ENCODE results near the gene REEP1. TPM values are rescaled to one million over a fixed set of nuclear protein-coding genes. Genes with fewer than 3 reads are reported as not detected.

The REEP1 gene
- total and polyA plus RNA-seq, 2 experiments from 2014 or later: not detected

- in situ Hi-C loops (cut with MboI): no loop called here
- peak; percentile 18 for DNase-seq
- Histone ChIP-seq H3K4me3 (no peak overlapping the region), H3K27me3 (replicated peaks; ENCODE audit: insufficient read depth) (no peaks in the 10 kb centered on the region), H3F3A (ENCODE audit: insufficient read depth) (peaks cover 8% of the 10 kb centered on the region; the same call in 1 of the 2 replicates), H3K27ac (0 out of 2 replicates have a peak overlapping the region, but pooled peaks have one; percentile 17), H3K9me3 (ENCODE audit: low read depth) (no peaks in the 10 kb centered on the region), H3K79me2 (ENCODE audit: insufficient read depth) (peaks cover 91% of the 10 kb centered on the region), H3K4me1 (ENCODE audit: insufficient read depth) (peaks cover 9% of the 10 kb centered on the region), H3K4me2 (ENCODE audit: unreplicated experiment) (peak overlapping the region; percentile 4), H3K36me3 (ENCODE audit: low read depth) (peaks cover 29% of the 10 kb centered on the region), H3K9ac (no peak overlapping the region), H4K20me1 (ENCODE audit: insufficient read depth) (no peaks in the 10 kb centered on the region), H2AFZ (no peak overlapping the region), H3K9me2 (ENCODE audit: insufficient read depth) (no peaks in the 10 kb centered on the region)
- TF ChIP-seq EZH2phosphoT487 (IDR thresholded peaks at IDR 0.05; ENCODE audit: insufficient read depth, low read depth): no peak
Measured at GRCh38 chr2:86176597-86176996, 160.8 kb downstream of the REEP1 start.

- Histone ChIP-seq H3K36me3 (ENCODE audit: low read depth) (peaks cover 31% of the 10 kb centered on the region), H2AFZ (no peak overlapping the region), H3K9me3 (ENCODE audit: low read depth) (no peaks in the 10 kb centered on the region), H3K9me2 (ENCODE audit: insufficient read depth) (no peaks in the 10 kb centered on the region), H3K4me2 (ENCODE audit: unreplicated experiment) (no peak overlapping the region), H3F3A (ENCODE audit: insufficient read depth) (peaks cover 8% of the 10 kb centered on the region; the same call in 1 of the 2 replicates), H4K20me1 (ENCODE audit: insufficient read depth) (no peaks in the 10 kb centered on the region), H3K4me1 (ENCODE audit: insufficient read depth) (peaks cover 9% of the 10 kb centered on the region), H3K79me2 (ENCODE audit: insufficient read depth) (peaks cover 84% of the 10 kb centered on the region), H3K27ac (no peak overlapping the region), H3K4me3 (no peak overlapping the region), H3K27me3 (replicated peaks; ENCODE audit: insufficient read depth) (no peaks in the 10 kb centered on the region), H3K9ac (no peak overlapping the region)
- in situ Hi-C loops (cut with MboI): no loop called here
- TF ChIP-seq EZH2 (IDR thresholded peaks at IDR 0.05; ENCODE audit: insufficient read depth, poor library complexity, severe bottlenecking): no peak
- TF ChIP-seq EZH2phosphoT487 (IDR thresholded peaks at IDR 0.05; ENCODE audit: insufficient read depth, low read depth): no peak
- WGBS, 2 experiments (ENCODE audit: low coverage in 1 of 2, low lambda C conversion rate in 2 of 2, missing lambda C conversion rate in 2 of 2): 96 to 100% methylated on average over 1 of the region's 1 CpG
- DNase-seq: no peak
Measured at GRCh38 chr2:86175828-86176227, 161.6 kb downstream of the REEP1 start.

- H3K9me2 ChIP-seq (ENCODE audit: insufficient read depth): no peaks in the 10 kb centered on the region
- peaks cover 37% of the 10 kb centered on the region for H3K36me3 ChIP-seq (ENCODE audit: low read depth)
- peaks cover 8% of the 10 kb centered on the region; the same call in 1 of the 2 replicates for H3F3A ChIP-seq (ENCODE audit: insufficient read depth)
- no peak overlapping the region for H3K27ac ChIP-seq
- 69 to 80% methylated on average over 2 of the region's 2 CpGs for WGBS, 2 experiments (ENCODE audit: low coverage in 1 of 2, low lambda C conversion rate in 2 of 2, missing lambda C conversion rate in 2 of 2)
- no peak overlapping the region for H2AFZ ChIP-seq
- in situ Hi-C loops (cut with MboI): no loop called here
- TF ChIP-seq EZH2phosphoT487 (IDR thresholded peaks at IDR 0.05; ENCODE audit: insufficient read depth, low read depth) (no peak), EZH2 (IDR thresholded peaks at IDR 0.05; ENCODE audit: insufficient read depth, poor library complexity, severe bottlenecking) (no peak)
- H3K4me3 ChIP-seq: no peak overlapping the region
- peaks cover 77% of the 10 kb centered on the region for H3K79me2 ChIP-seq (ENCODE audit: insufficient read depth)
- H3K9ac ChIP-seq: no peak overlapping the region
- no peak overlapping the region for H3K4me2 ChIP-seq (ENCODE audit: unreplicated experiment)
- H3K4me1 ChIP-seq (ENCODE audit: insufficient read depth): peaks cover 9% of the 10 kb centered on the region
- no peak for DNase-seq
- no peaks in the 10 kb centered on the region for H4K20me1 ChIP-seq (ENCODE audit: insufficient read depth)
- H3K27me3 ChIP-seq (replicated peaks; ENCODE audit: insufficient read depth): no peaks in the 10 kb centered on the region
- H3K9me3 ChIP-seq (ENCODE audit: low read depth): no peaks in the 10 kb centered on the region
Measured at GRCh38 chr2:86174445-86174844, 163.0 kb downstream of the REEP1 start.

GRCh38 chr2:86172610-86173009 is 164.8 kb downstream of the REEP1 start:
- H3K27ac ChIP-seq: no peak overlapping the region
- H3K9ac ChIP-seq: no peak overlapping the region
- 95 to 100% methylated on average over 2 of the region's 2 CpGs for WGBS, 2 experiments (ENCODE audit: low coverage in 1 of 2, low lambda C conversion rate in 2 of 2, missing lambda C conversion rate in 2 of 2)
- no peaks in the 10 kb centered on the region for H3K9me2 ChIP-seq (ENCODE audit: insufficient read depth)
- no peak overlapping the region for H2AFZ ChIP-seq
- H3K27me3 ChIP-seq (replicated peaks; ENCODE audit: insufficient read depth): no peaks in the 10 kb centered on the region
- no peak overlapping the region for H3K4me2 ChIP-seq (ENCODE audit: unreplicated experiment)
- peaks cover 60% of the 10 kb centered on the region for H3K79me2 ChIP-seq (ENCODE audit: insufficient read depth)
- H3K4me1 ChIP-seq (ENCODE audit: insufficient read depth): peaks cover 9% of the 10 kb centered on the region
- DNase-seq: no peak
- H3K4me3 ChIP-seq: no peak overlapping the region
- H3F3A ChIP-seq (ENCODE audit: insufficient read depth): peaks cover 8% of the 10 kb centered on the region; the same call in 1 of the 2 replicates
- peaks cover 40% of the 10 kb centered on the region for H3K36me3 ChIP-seq (ENCODE audit: low read depth)
- H4K20me1 ChIP-seq (ENCODE audit: insufficient read depth): no peaks in the 10 kb centered on the region
- TF ChIP-seq EZH2phosphoT487 (IDR thresholded peaks at IDR 0.05; ENCODE audit: insufficient read depth, low read depth): no peak
- TF ChIP-seq EZH2 (IDR thresholded peaks at IDR 0.05; ENCODE audit: insufficient read depth, poor library complexity, severe bottlenecking): no peak
- H3K9me3 ChIP-seq (ENCODE audit: low read depth): no peaks in the 10 kb centered on the region
- in situ Hi-C loops (cut with MboI): no loop called here

- no peaks in the 10 kb centered on the region for H3K27me3 ChIP-seq (replicated peaks; ENCODE audit: insufficient read depth)
- DNase-seq: no peak
- no peaks in the 10 kb centered on the region for H3K9me3 ChIP-seq (ENCODE audit: low read depth)
- H3K9me2 ChIP-seq (ENCODE audit: insufficient read depth): no peaks in the 10 kb centered on the region
- in situ Hi-C loops (cut with MboI): no loop called here
- WGBS, 2 experiments (ENCODE audit: low coverage in 1 of 2, low lambda C conversion rate in 2 of 2, missing lambda C conversion rate in 2 of 2): 78% methylated on average over 3 of the region's 3 CpGs
- H3K4me3 ChIP-seq: no peak overlapping the region
- TF ChIP-seq EZH2phosphoT487 (IDR thresholded peaks at IDR 0.05; ENCODE audit: insufficient read depth, low read depth) (no peak), EZH2 (IDR thresholded peaks at IDR 0.05; ENCODE audit: insufficient read depth, poor library complexity, severe bottlenecking) (no peak)
- H3K9ac ChIP-seq: no peak overlapping the region
- peaks cover under 1% of the 10 kb centered on the region; the same call in 1 of the 2 replicates for H3F3A ChIP-seq (ENCODE audit: insufficient read depth)
- H3K79me2 ChIP-seq (ENCODE audit: insufficient read depth): peaks cover 51% of the 10 kb centered on the region
- H3K36me3 ChIP-seq (ENCODE audit: low read depth): peaks cover 43% of the 10 kb centered on the region
- no peak overlapping the region for H3K4me2 ChIP-seq (ENCODE audit: unreplicated experiment)
- H3K4me1 ChIP-seq (ENCODE audit: insufficient read depth): peaks cover 2% of the 10 kb centered on the region
- H3K27ac ChIP-seq: no peak overlapping the region
- H2AFZ ChIP-seq: no peak overlapping the region
- no peaks in the 10 kb centered on the region for H4K20me1 ChIP-seq (ENCODE audit: insufficient read depth)
Measured at GRCh38 chr2:86171295-86171694, 166.1 kb downstream of the REEP1 start.
